Type B pancreatic cell (in vitro differentiated cells): Measurements from ENCODE around the gene CIPC. TPM values are rescaled to one million over a fixed set of nuclear protein-coding genes. Genes with fewer than 3 reads are reported as not detected.

Experiments used
- DNase-seq: peaks from one replicate; pipeline ENCODE4 v3.0.0; 2021; ENCODE audit warnings: mixed read lengths; ENCODE audit not compliant: unreplicated experiment; ENCODE audit errors: extremely low spot score
- H3K27ac Mint-ChIP-seq: 2 replicates; pipeline ENCODE4 v1.8.0; 2021; ENCODE audit warnings: mild to moderate bottlenecking, mixed read lengths
- H3K27me3 Mint-ChIP-seq: 2 replicates; pipeline ENCODE4 v1.8.0; 2021; ENCODE audit warnings: mixed read lengths
- H3K36me3 Mint-ChIP-seq: 2 replicates; pipeline ENCODE4 v1.8.0; 2021; ENCODE audit warnings: mixed read lengths
- H3K4me1 Mint-ChIP-seq: one replicate; pipeline ENCODE4 v1.8.0; 2021; ENCODE audit warnings: mixed read lengths; ENCODE audit not compliant: unreplicated experiment
- H3K4me3 Mint-ChIP-seq: 2 replicates; pipeline ENCODE4 v1.8.0; 2021; ENCODE audit warnings: mild to moderate bottlenecking, mixed read lengths
- H3K9me3 Mint-ChIP-seq: 2 replicates; pipeline ENCODE4 v1.8.0; 2021; ENCODE audit warnings: mixed read lengths
- CTCF ChIP-seq: fragments of 200-600 bp; sonication (generic); conservative IDR thresholded peaks from 2 replicates; pipeline ENCODE4 v1.5.0; 2021; ENCODE audit warnings: antibody characterized with exemption, mild to moderate bottlenecking
- total RNA-seq: library from RNA; stranded (reverse); gene quantifications from 2 replicates; pipeline ENCODE4 v1.2.1, GENCODE V29; 2021; ENCODE audit warnings: low replicate concordance

The CIPC gene
- total RNA-seq, 1 donor from 2014 or later = 27.2 TPM

GRCh38 chr14:77086017-77086727, 11.9 kb upstream of the CIPC start:
- DNase-seq = no peak
- Mint-ChIP-seq H3K4me3 (peak overlapping the region; percentile 62), H3K9me3 (peaks cover 3% of the 10 kb centered on the region), H3K27me3 (no peaks in the 10 kb centered on the region), H3K4me1 (peaks cover 35% of the 10 kb centered on the region), H3K27ac (peak overlapping the region; percentile 97), H3K36me3 (peaks cover 4% of the 10 kb centered on the region)
- no peak for TF ChIP-seq CTCF

- no peak for TF ChIP-seq CTCF
- H3K4me1 Mint-ChIP-seq = peaks cover 35% of the 10 kb centered on the region
- H3K36me3 Mint-ChIP-seq = peaks cover 4% of the 10 kb centered on the region
- no peak for DNase-seq
- peaks cover 8% of the 10 kb centered on the region for H3K9me3 Mint-ChIP-seq
- H3K4me3 Mint-ChIP-seq = no peak overlapping the region
- H3K27me3 Mint-ChIP-seq = no peaks in the 10 kb centered on the region
- H3K27ac Mint-ChIP-seq = peak overlapping the region; percentile 97
These were observed 11.1 kb upstream of the CIPC start for GRCh38 chr14:77086951-77087350.

- H3K4me3 Mint-ChIP-seq = peak overlapping the region; percentile 69
- peaks cover 8% of the 10 kb centered on the region for H3K9me3 Mint-ChIP-seq
- H3K36me3 Mint-ChIP-seq = peaks cover 4% of the 10 kb centered on the region
- no peaks in the 10 kb centered on the region for H3K27me3 Mint-ChIP-seq
- DNase-seq = no peak
- H3K27ac Mint-ChIP-seq = peak overlapping the region; percentile 99
- no peak for TF ChIP-seq CTCF
- peaks cover 34% of the 10 kb centered on the region for H3K4me1 Mint-ChIP-seq
These were observed 10.4 kb upstream of the CIPC start for GRCh38 chr14:77087631-77088030.

- peaks cover 29% of the 10 kb centered on the region for H3K4me1 Mint-ChIP-seq
- H3K4me3 Mint-ChIP-seq = peak overlapping the region; percentile 69
- H3K36me3 Mint-ChIP-seq = peaks cover 4% of the 10 kb centered on the region
- peaks cover 8% of the 10 kb centered on the region for H3K9me3 Mint-ChIP-seq
- H3K27me3 Mint-ChIP-seq = no peaks in the 10 kb centered on the region
- no peak for TF ChIP-seq CTCF
- DNase-seq = no peak
- peak overlapping the region; percentile 99 for H3K27ac Mint-ChIP-seq
These were observed 9.8 kb upstream of the CIPC start for GRCh38 chr14:77088219-77088618.

GRCh38 chr14:77088645-77089044, 9.4 kb upstream of the CIPC start:
- Mint-ChIP-seq H3K27me3 (no peaks in the 10 kb centered on the region), H3K9me3 (peaks cover 8% of the 10 kb centered on the region), H3K4me3 (peak overlapping the region; percentile 69), H3K27ac (peak overlapping the region; percentile 99), H3K36me3 (peaks cover 4% of the 10 kb centered on the region), H3K4me1 (peaks cover 28% of the 10 kb centered on the region)
- no peak for TF ChIP-seq CTCF
- DNase-seq = no peak
